GM19328 (cell line): Measurements from ENCODE around the gene KLF16.
"Not testable (repeated sequence)": the region's sequence is repeated elsewhere in the genome, so short reads cannot be mapped to it uniquely, and the experiment has no call there.

Source experiments
- ATAC-seq: cut with Tn5 transposase; IDR thresholded peaks from one replicate; pipeline ENCODE4 v1.9.1; 2021; ENCODE audit warnings: mild to moderate bottlenecking, moderate library complexity; ENCODE audit not compliant: unreplicated experiment

KLF16 gene

DNA sequence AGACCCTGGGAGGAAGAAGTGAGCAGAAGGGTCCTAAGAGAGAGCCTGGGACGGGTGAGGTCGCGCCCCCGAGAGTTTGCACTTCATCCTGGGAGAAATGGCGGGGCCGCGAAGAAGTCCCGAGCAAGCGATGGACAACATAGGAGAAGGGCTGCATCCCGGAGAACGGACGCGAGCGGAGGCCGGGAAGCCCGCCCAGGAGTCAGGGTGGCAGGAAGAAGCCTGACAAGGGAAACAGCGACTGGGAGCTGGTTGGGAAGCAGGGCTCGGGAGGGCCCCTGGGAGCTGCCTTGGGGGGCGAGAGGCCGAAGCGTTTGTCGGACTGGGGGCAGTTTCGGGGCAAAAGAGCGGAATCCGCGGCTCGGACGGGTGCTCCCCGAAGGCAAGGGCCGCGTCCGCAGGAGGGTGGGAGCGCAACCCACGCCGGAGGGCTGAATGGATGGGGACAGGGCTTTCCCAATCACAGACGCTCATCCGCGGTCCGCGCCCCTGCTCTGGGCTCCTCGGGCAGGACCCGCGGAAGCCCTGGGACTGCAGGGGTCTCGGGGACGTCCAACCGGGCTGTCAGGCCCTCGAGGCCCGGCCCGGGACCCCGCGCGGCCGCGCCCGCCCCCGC is 21.4 kb upstream of the KLF16 start:
- peak; percentile 16 for ATAC-seq

GRCh38 chr19:1884291-1884718 is 20.9 kb upstream of the KLF16 start:
- no peak for ATAC-seq

- no peak for ATAC-seq
Observed at GRCh38 chr19:1883784-1884183, 20.4 kb upstream of the KLF16 start.

DNA sequence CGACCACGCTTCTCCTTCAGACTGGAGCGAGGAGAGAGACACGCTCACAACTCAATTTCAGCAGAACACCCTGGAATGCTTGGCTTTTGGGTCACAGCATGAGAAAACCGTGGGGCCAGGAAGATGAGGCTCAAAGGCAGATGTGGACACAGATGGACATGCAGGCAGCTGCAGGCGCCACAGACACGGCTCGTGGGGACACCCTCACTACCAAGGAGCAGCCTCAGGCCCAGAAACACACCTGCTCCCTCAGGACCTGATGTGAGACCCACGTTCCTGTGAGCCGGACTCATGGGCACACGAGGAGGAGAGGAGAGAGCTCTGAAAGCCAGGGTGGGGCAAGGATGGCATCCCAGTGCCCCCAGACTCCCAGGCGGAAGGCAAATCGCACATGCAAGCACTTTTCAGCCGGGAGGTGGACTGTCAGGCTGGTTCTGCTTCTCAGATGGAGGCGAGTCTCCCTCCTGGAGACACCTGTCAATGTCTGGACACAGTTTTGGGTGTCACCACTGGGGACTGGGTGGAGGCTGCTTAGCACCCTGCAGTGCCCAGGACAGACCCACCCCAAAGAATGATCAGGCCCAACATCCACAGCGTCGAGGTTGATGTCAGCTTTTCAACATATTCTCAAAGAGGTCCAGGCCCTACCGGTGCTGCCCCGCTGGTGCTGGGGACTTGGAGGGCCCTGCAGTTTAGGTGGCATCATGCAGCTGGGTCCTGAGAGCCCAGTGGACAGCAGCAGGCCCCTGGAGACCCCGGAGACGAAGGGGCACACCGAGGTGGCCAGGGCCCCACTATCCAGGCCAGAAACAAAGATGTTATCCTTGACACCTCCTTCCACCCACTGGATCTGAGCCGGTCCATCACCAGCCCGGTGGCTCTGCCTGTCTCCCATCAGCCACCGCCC is 19.7 kb upstream of the KLF16 start:
- ATAC-seq: no peak

DNA sequence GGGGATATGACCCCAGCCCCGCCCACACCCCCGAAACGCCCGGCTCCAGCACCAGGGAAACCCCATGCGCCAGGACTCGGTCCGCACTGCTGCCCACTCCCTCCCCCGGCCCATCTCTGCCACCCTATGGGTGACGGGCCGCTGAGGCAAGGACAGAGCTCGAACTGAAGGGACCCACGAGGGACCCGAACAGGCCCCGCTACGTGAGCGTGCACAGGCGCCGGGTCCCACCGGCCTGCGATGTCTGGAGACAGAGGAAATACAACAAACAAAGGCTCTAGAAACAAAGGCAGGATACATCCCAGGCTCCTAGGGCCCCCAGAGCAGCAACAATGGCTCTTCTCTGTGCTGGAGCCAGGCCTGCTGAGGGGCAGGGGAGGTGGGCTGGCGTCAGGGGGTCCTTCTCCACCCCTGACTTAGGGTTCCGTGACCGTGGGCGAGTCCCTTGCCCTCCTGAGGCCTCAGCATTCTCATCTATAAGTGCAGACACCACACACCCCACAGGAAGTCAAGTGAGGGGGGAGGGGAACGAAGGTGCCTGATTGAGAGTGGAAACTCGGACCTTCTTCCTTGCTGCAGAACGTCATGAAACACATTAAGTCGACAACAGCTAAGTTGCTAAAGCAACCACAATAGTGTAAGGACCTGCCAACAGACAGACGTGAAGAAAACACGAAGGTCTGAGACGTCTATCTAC is 18.9 kb upstream of the KLF16 start:
- ATAC-seq: no peak

DNA sequence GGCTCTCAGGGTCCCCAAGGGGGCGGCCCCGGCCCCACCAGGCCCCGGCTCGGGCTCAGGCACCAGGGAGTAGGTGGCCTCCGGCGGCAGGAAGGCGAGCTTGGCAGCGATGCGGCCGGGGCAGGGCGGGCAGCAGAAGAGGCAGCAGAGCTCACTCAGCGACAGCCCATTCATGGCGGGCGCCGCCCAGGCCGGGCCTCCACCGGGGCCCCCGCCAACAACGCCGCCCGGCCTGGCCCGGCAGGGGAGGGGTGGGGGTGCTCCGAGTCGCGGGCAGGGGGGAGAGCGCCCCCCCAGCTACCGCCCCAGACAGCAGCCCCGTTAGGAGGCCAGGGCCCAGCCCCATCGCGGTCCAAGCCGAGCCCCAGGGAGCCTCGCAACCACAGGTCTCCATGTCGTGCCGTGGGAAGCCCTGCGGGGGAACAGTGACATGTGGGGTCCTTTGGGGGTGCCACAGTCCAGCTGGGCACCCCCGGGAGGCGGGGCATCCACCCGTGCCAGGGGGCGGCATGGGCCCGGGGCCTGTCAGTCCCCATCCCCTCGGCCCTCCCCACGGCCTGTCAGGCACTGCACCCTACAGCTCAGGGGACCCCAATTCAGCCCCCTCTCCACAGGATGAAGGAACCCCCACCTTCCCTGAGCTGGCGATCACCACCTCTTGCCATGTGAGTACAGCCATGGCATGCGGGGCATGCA is 18.2 kb upstream of the KLF16 start:
- not testable (repeated sequence) for ATAC-seq

DNA sequence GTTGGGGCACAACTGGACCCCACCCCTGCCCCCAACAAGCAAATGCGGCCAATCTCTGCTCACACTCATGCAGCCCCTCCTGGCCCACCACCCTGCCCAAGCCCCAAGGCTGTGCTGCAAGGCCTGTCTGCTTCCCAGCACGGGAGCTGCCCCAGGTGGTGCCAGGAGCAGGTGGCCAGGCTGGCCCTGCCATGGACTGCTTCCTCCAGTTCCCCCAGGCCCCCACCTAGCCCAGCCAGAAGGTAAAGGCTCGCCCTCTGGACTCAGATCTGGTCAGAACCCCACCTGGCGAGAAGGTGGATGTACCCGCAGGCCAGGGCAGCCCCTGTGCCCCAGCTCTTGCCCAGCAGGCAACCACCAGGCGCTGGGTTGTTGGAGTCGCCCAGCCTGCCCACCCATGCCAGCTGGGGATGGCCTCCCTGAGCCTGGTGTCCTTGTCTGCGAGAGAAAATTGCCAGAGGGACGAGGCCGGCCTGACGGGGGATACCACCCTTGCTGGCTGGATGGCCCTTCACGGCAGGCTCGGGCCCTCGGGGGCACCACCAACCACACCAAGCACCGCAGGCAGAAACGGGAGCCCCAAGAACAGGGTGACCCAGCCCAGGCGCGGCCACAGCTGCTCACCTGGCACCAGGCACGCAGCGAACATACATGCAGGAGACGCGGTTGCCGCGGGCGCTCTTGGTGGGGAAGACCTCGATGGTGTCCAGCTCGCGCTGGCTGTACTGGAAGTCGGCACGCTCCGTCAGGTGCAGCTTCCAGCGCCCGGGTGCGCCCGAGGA is 17.4 kb upstream of the KLF16 start:
- no peak for ATAC-seq

- ATAC-seq: not testable (repeated sequence)
Observed at GRCh38 chr19:1879982-1880381, 16.6 kb upstream of the KLF16 start.

- not testable (repeated sequence) for ATAC-seq
Observed at GRCh38 chr19:1878583-1878982, 15.2 kb upstream of the KLF16 start.

DNA sequence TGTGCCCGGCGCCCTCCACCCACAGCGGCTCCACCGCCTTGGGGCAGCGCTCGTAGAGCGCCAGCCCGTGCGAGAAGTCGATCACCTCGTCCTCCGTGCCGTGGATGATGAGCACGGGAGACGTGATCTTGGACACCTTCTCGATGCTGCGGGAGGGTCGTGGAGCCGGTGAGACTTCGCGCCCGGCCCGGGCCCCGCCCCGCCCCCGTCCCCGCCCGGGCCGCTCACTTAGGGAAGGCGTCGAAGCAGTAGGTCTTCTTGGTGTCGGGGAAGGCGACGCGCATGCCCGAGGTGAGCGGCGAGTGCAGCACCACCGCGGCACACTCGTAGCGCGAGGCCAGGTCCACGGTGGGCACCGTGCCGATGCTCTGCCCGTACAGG is 13.9 kb upstream of the KLF16 start:
- not testable (repeated sequence) for ATAC-seq

DNA sequence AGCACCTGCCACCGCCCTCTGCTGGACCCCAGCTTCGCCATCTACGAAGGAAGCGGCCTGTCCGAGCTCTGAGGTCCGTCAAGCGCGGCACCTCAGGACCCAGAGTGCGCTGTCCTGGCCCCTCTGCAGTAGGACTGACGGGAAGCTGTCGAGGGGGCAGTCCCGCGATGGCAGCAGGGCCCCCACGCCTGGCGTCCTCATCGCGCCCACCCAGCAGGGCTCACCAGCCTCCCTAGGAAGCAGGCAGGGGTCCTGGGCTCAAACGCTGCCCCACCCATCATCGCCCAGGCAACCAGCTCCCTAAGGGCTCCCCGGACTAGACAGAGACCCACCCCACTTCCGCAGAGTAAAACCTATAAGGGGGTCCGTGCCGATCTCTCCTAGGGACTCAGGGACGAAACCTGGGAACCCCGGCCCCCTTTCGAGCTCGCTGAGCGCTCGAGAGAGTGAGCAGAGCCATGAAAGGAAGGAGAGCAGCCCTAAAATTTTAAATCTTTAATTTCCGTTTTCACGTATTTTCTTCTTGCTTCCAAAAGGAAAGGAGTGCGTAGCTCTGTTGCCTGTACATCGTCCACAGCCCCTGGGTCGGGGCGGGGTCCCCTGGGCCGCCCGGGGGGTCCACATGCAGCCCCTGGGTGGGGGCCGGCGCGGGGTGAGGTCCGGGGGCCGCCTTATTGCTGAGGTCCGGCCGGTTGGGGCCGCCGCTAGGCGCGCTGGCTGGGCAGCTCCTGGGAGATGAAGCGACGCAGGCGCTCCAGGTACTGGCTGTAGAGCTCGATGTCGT is 13.3 kb upstream of the KLF16 start:
- not testable (repeated sequence) for ATAC-seq

GRCh38 chr19:1875646-1876495 is 12.5 kb upstream of the KLF16 start:
- peak; percentile 87 for ATAC-seq

DNA sequence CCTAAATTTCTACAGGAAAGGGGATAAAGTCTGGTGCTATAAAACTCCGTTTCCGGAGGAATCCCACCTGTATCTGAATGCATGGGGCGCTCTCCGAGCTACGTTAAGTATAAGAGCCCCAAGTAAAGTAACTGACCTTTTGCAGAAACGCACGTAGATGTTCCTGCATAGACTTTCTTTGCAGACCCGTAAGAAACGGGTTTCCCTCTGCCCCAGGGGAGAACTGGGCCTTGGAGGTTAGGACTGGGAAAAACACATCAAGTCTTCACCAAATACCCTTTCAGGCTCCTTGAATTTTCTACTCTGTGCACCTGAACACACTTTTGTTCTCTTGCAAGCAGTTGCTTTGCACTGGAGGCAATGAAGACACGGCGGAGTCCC is 11.9 kb upstream of the KLF16 start:
- not testable (repeated sequence) for ATAC-seq

DNA sequence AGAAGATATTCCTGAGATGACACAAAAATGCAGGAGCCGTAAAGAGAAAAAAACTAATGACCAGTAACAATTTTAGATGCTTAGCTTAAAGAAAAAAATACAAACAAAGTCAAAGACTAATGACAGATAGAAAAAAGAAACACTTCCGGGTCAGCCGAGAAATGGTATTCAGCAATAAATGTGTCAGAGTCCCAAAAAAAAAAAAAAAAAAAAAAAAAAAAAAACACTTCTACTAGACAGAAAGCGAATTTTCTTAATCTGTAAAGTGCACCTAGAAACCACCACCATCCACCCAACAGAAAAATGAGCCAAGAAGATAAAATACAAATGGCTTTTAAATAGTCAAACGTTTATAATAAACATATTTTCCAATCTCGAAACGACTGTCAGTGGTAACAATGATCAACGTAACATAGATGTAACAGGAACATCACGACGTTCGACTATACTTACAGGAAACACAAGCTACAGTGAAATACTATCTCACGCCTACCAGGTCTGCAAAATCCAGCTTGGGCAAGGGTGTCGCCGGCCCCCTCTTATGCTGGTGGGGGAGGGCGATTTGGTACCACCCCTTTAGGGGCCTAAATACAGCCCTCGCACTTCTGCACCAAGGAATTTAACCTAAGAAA is 11.3 kb upstream of the KLF16 start:
- no peak for ATAC-seq

- ATAC-seq: no peak
Observed at GRCh38 chr19:1873524-1874473, 10.4 kb upstream of the KLF16 start.

DNA sequence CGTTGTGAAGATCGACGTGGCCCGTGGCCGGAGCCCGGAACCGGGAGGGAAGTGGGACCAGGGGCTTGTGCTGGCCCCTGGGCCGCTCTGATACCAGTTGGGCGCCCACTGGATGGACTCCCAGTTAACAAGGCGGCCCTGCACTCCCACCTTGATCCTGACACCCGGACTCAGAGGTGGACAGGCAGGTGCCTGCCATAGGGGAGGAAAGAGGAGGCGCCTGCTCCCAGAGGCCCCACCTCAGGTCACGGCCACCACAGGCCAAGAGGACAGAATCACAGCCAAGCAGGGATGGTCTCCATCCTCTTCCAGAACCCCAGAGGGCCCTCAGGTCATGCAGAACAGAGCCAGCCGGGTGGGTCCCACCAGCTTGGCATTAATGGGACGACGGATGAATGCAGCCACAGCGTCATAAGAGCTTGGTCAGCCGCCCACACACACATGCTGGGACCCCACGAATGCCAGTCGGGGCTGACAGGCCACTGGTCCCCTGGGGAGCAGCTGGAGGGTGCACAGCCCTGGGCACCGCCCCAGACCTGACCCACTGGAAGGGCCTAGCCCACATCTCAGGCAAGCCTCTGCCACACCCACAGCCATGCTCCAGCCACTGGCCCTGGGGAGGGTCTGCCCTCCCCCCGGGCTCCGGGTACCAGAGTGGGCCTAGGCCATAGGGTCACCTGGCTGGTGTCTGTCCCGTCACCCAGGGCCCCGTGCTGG is 9.6 kb upstream of the KLF16 start:
- ATAC-seq: no peak
